ENCODE measurements around the gene SS18L1.

SS18L1 gene

GRCh38 chr20:62195736-62196135 is 52.2 kb downstream of the SS18L1 start:
- no peak for DNase-seq (ENCODE audit: low read depth in 2 of 2)

GRCh38 chr20:62196286-62196685 is 52.7 kb downstream of the SS18L1 start:
- no peak for DNase-seq (ENCODE audit: low read depth in 2 of 2)

- DNase-seq (ENCODE audit: low read depth in 2 of 2) = no peak
These were observed 53.7 kb downstream of the SS18L1 start for GRCh38 chr20:62197311-62197710.

- no peak for DNase-seq (ENCODE audit: low read depth in 2 of 2)
These were observed 54.2 kb downstream of the SS18L1 start for GRCh38 chr20:62197801-62198200.

- no peak for DNase-seq (ENCODE audit: low read depth in 2 of 2)
These were observed 54.9 kb downstream of the SS18L1 start for GRCh38 chr20:62198496-62198895.

- DNase-seq (ENCODE audit: low read depth in 2 of 2) = no peak
These were observed 55.4 kb downstream of the SS18L1 start for GRCh38 chr20:62198931-62199330.

GRCh38 chr20:62200491-62201172 is 57.1 kb downstream of the SS18L1 start:
- no peak for DNase-seq (ENCODE audit: low read depth in 2 of 2)

GRCh38 chr20:62201173-62202082 is 57.9 kb downstream of the SS18L1 start:
- DNase-seq (ENCODE audit: low read depth in 2 of 2) = no peak

GRCh38 chr20:62202083-62202395 is 58.5 kb downstream of the SS18L1 start:
- no peak for DNase-seq (ENCODE audit: low read depth in 2 of 2)

- DNase-seq (ENCODE audit: low read depth in 2 of 2) = no peak
These were observed 59.3 kb downstream of the SS18L1 start for GRCh38 chr20:62202676-62203377.

- no peak for DNase-seq (ENCODE audit: low read depth in 2 of 2)
These were observed 59.9 kb downstream of the SS18L1 start for GRCh38 chr20:62203378-62204030.

GRCh38 chr20:62205618-62206387 is 62.2 kb downstream of the SS18L1 start:
- no peak for DNase-seq (ENCODE audit: low read depth in 2 of 2)

- DNase-seq (ENCODE audit: low read depth in 2 of 2) = no peak
These were observed 62.8 kb downstream of the SS18L1 start for GRCh38 chr20:62206388-62206775.

GRCh38 chr20:62208061-62208794 is 64.7 kb downstream of the SS18L1 start:
- no peak for DNase-seq (ENCODE audit: low read depth in 2 of 2)

GRCh38 chr20:62208795-62209755 is 65.5 kb downstream of the SS18L1 start:
- no peak for DNase-seq (ENCODE audit: low read depth in 2 of 2)

GRCh38 chr20:62209850-62210495 is 66.4 kb downstream of the SS18L1 start:
- DNase-seq (ENCODE audit: low read depth in 2 of 2) = no peak

GRCh38 chr20:62210496-62210855 is 66.9 kb downstream of the SS18L1 start:
- DNase-seq (ENCODE audit: low read depth in 2 of 2) = no peak

GRCh38 chr20:62211216-62211615 is 67.6 kb downstream of the SS18L1 start:
- DNase-seq (ENCODE audit: low read depth in 2 of 2) = no peak

- no peak for DNase-seq (ENCODE audit: low read depth in 2 of 2)
These were observed 68.3 kb downstream of the SS18L1 start for GRCh38 chr20:62211769-62212288.
